Measurements from ENCODE around the gene RAB39A.

GRCh38 chr11:107973641-107974040 lies 45.4 kb downstream of the RAB39A start:
- no peak for TF ChIP-seq EZH2 (IDR thresholded peaks at IDR 0.05; ENCODE audit: borderline replicate concordance, insufficient read depth, low read length, poor library complexity, severe bottlenecking)
- TF ChIP-seq, protein P1, sequence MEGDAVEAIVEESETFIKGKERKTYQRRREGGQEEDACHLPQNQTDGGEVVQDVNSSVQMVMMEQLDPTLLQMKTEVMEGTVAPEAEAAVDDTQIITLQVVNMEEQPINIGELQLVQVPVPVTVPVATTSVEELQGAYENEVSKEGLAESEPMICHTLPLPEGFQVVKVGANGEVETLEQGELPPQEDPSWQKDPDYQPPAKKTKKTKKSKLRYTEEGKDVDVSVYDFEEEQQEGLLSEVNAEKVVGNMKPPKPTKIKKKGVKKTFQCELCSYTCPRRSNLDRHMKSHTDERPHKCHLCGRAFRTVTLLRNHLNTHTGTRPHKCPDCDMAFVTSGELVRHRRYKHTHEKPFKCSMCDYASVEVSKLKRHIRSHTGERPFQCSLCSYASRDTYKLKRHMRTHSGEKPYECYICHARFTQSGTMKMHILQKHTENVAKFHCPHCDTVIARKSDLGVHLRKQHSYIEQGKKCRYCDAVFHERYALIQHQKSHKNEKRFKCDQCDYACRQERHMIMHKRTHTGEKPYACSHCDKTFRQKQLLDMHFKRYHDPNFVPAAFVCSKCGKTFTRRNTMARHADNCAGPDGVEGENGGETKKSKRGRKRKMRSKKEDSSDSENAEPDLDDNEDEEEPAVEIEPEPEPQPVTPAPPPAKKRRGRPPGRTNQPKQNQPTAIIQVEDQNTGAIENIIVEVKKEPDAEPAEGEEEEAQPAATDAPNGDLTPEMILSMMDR (IDR thresholded peaks at IDR 0.05; ENCODE audit: poor library complexity, severe bottlenecking), result no peak
- no peak for TF ChIP-seq REST (IDR thresholded peaks at IDR 0.05; ENCODE audit: borderline replicate concordance)
- no peak for TF ChIP-seq RAD21 (conservative IDR thresholded peaks at IDR 0.05)
- TF ChIP-seq POLR2AphosphoS5 (IDR thresholded peaks at IDR 0.05), result no peak

Measured in neural cell (in vitro differentiated cells).